A549 treated with AZD2906 at 1 μM for 4 hours (cell line): ENCODE results near the gene STARD8. TPM values are rescaled to one million over a fixed set of nuclear protein-coding genes. Genes with fewer than 3 reads are reported as not detected.

Experiments
- total RNA-seq: library from RNA; stranded (reverse); fragments of 200-300 nt; extraction: Qiagen RNA extraction; gene quantifications from 5 replicates; pipeline ENCODE4 v1.2.3, GENCODE V29; 2022

The STARD8 gene, protein sequence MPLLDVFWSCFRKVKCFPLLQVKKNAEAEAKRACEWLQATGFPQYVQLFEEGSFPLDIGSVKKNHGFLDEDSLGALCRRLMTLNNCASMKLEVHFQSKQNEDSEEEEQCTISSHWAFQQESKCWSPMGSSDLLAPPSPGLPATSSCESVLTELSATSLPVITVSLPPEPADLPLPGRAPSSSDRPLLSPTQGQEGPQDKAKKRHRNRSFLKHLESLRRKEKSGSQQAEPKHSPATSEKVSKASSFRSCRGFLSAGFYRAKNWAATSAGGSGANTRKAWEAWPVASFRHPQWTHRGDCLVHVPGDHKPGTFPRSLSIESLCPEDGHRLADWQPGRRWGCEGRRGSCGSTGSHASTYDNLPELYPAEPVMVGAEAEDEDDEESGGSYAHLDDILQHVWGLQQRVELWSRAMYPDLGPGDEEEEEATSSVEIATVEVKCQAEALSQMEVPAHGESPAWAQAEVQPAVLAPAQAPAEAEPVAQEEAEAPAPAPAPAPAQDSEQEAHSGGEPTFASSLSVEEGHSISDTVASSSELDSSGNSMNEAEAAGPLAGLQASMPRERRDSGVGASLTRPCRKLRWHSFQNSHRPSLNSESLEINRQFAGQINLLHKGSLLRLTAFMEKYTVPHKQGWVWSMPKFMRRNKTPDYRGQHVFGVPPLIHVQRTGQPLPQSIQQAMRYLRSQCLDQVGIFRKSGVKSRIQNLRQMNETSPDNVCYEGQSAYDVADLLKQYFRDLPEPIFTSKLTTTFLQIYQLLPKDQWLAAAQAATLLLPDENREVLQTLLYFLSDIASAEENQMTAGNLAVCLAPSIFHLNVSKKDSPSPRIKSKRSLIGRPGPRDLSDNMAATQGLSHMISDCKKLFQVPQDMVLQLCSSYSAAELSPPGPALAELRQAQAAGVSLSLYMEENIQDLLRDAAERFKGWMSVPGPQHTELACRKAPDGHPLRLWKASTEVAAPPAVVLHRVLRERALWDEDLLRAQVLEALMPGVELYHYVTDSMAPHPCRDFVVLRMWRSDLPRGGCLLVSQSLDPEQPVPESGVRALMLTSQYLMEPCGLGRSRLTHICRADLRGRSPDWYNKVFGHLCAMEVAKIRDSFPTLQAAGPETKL
- total RNA-seq = 1.0 to 1.8 TPM (median 1.5 TPM) in 5 replicates

DNA sequence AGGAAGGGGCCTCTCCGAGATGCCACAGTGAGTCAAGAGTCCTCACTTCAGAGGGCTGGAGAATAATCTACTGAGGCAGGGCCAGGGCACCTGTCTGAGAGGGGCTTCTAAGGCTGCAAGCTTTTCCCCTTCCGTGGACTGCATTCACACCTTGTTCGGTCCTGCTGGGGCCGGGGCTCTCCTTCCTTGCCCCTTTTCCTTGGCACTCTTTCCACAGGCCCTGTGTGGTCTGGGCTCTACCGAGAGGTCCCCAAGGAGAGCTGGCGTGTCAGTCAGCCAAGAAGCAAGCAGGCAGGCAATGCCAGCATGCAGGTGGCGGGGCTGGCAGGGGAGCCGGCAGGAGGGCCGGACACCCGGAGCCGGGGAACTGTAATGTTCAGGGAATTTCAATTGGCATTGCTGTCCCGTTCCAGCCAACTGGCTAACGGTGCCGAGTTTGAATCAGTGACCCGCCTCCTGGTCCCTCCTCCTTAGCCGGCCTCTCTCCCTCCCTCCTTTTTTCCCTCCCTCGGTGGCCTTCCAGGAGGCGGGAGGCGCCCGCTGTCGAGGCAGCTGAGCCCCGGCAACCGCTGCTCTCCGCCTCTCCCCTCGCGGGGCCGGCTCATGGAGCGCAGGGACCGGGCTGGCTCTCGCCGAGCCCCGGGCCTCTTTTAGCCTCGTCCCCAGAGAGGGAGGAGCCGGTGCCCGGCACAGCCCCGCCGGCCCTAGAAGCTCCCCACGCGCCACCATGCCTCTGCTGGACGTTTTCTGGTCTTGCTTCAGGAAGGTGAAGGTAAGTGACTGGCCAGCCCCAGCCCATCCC, at the start of gene STARD8:
TSS of gene STARD8 (plus strand) at position 511 of the 802 bp plus-strand sequence. CDS start at position 728, 217 bp downstream.

Other genes starting within 250 kb of the STARD8 start
- 1.2 to 3.3 TPM (median 1.7 TPM) in 5 replicates for gene OPHN1, start 214.2 kb upstream of the STARD8 start, total RNA-seq
- gene YIPF6, start 148.6 kb upstream of the STARD8 start, total RNA-seq = 25.8 to 33.5 TPM (median 28.9 TPM) in 5 replicates
- gene EFNB1, start 181.4 kb downstream of the STARD8 start, total RNA-seq = 9.3 to 10.5 TPM (median 10.1 TPM) in 5 replicates